ENCODE results near the gene DUOXA1.
A peak's percentile ranks its signal among the peaks of the same experiment; 100 is the strongest.

DUOXA1 gene

DNA sequence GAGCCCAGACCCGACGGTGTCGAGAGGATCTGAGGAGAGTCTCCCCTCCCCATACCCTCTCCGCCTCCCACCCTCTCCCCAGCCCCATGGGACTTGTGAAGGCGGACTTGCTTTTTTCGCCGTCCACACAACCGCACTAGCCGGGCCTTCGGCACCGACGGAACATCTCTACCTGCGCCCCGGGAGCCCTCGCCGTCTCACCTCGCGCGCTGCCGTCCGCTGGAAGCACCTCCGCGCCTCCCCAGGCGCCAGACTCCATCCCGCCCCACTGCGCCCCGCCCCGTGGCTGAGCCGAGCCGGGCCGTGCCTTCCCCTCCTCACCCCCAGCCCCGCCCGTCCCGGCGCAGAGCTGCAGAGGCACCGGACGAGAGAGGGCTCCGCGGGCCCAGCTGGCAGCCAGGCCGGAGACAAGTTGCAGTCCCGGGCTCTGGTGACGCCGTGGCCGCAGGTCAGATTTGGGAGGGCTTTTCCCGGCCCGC, at the start of gene DUOXA1, which contains the start of gene DUOX1:
TSS of gene DUOXA1 (minus strand) at position 229 of the 479 bp plus-strand sequence. CDS start 6,865 bp downstream, outside the sequence.
TSS of gene DUOX1 (plus strand) at position 344 of the 479 bp plus-strand sequence. CDS start 1,973 bp downstream, outside the sequence.
- no peak for DNase-seq

- no peak for DNase-seq
These were observed 47.6 kb upstream of the DUOXA1 start for GRCh38 chr15:45177285-45177684.

- no peak for DNase-seq
These were observed 44.9 kb upstream of the DUOXA1 start for GRCh38 chr15:45174577-45174976.

GRCh38 chr15:45174069-45174468, 44.4 kb upstream of the DUOXA1 start:
- no peak for DNase-seq

DNA sequence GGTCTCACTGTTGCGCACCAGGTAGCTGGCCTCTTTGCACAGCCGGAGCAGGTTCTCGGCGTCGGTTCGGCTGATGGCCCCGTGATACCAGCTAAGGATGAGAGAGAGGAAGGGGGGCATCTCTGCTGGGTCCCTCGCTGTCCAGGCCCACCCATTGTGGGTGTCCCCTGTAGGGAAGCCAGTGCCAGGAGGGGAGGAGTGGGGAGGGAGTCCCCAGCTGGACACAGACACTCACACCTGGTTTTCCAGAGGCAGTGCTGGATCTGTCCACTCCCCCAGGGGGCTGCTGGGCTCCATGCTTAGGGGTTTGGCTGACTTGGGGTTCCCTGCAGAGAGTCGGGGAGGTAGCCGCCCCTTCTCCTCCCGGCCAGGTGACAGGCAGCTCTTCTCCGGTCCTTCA, 42.2 kb upstream of the DUOXA1 start:
- no peak for DNase-seq

GRCh38 chr15:45169608-45170480, 40.2 kb upstream of the DUOXA1 start:
- DNase-seq, result no peak

DNA sequence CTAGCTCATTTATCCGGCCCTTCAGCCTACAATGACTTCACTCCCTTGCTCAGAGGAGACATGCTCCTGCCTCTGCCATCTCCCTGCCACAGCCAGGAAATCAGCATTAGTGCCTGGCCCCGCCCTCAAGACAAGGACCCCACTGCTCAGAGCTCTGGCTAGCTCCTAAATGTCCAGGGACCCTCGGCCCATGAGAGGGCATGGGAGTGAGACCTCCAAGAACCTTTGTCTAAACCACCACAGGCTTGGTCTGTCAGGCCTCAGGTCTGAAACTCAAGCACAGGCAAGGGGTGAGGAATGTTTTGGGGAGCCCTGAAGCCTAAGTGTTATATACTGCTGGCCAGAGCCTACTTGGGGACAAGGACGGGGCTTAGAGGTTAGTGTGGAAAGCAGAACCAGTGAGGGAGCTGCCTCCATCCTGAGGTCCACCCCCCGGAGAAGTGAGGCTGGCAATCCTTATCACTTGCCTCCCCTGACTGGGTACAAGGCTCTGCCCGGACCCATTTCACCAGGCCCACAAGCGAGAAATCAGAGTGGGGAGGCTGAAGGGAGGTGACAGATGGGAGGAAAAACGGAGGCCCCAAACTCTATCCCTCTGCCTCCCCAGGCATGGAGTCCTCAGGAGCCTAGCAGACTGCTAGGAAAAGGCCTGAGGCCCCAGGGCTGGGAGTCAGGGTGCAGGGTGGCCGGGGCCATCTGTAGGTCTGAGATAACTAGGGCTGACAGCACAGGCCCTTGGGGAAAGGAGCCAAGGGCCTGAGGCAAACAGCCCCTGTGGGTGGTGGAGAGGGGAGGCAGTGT, 39.3 kb upstream of the DUOXA1 start:
- no peak for DNase-seq

GRCh38 chr15:45168286-45168685, 38.6 kb upstream of the DUOXA1 start:
- no peak for DNase-seq

- DNase-seq, result no peak
These were observed 38.0 kb upstream of the DUOXA1 start for GRCh38 chr15:45167631-45168205.

DNA sequence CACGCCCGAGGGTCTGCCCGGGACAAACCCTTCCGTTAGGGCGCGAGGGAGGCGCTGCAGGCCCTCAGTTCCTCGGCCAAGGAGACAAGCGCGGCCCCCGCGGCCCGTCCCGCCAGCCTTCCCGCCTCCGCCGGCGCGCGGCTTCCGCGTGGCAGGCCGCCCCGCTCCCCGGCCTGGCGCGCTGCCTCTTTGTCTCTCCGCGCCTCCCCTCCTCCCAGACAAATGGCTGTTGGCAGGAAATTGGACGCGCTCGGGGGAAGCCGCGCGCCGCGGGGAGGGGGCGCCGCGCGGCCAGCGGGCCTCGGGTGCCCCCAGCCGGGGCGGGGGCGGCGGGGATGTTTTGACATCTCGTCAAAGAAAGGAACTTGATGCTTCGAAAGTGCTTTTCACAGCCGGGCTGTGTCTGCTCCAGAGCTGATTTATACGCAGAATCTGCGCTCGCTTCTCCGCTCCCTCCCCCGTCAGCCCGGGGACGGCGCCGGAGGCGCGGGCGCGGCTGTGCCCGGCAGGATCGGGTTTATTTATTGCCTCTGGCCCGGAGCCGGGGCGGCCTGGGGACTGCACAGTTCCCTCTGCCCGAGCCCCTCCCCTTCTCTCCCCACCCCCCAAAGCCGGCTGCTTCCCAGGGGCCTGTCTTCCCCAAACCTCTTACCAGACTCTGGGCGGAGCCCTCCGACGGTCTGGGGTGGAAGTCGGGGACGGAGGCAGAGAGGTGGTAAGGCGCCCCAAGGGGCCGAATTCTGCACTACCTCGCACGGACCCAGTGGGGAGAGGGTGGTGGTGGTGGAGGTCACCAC, 37.4 kb upstream of the DUOXA1 start:
- DNase-seq, result peak; percentile 79

GRCh38 chr15:45165536-45165935, 35.9 kb upstream of the DUOXA1 start:
- no peak for DNase-seq

DNA sequence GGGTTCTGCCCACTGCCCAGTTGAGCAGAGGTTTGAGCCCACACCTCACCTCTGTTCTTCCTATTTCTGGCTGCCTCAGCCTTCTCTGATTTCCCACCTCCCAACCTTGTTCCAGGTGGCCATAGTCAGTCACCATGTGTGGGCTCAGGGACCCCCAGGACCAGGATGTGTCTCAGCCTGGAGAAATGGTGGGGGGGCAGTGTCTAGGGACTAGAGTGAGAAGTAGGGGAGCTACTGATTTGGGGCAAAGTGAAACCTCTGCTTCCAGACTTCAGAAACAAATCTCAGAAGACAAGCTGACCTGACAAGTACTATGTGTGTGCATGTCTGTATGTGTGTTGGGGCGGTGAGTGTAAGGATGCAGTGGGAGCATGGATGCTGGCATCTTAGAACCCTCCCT, 35.2 kb upstream of the DUOXA1 start:
- no peak for DNase-seq

- DNase-seq, result no peak
These were observed 33.8 kb upstream of the DUOXA1 start for GRCh38 chr15:45163508-45163856.

DNA sequence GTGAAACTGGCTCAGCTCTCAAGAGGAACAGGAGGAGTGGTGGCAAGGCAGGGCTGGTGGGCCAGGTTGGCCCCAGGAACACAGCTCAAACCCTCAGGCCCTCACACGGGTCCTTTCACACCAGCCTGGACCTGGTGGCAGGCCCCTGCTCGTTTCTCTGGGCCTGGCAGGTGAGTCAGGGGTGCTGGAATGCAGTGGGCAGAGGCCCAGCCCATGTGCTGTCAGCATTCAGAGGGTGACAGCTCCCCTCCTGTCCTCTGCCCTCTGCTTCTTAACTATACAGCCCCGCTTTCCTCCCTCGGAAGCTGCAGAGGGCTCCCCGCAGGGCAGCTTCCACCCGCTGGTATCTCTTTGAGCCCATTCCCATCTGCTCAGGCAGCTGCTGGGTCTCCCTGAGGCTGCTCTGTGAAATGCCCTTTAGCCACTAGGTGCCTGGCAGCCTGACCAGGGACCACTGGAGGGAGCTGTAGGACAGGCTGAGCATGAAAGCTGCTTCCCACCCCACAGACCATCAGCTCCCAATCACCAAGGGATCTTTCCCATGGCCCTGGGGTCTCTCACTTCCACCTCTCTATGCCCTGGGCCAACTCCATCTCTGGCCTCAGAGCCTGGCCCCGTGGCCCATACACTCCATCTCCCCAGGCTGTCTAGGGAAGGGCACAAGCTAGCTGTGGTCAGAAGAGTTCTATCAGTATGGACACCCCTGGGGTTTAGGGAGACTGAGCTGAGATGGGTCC, 33.3 kb upstream of the DUOXA1 start:
- DNase-seq, result peak; percentile 44

DNA sequence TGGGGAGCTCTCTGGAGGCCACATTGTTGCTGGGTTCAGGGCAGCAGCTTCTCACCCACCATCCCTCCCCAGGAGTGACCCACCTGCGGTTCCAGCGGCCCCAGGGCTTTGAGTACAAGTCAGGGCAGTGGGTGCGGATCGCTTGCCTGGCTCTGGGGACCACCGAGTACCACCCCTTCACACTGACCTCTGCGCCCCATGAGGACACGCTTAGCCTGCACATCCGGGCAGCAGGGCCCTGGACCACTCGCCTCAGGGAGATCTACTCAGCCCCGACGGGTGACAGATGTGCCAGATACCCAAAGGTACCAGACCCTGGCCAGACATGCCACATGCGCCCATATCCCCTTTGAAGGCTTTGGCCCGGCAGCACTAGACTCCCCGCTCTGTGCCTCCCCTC, 32.0 kb upstream of the DUOXA1 start:
- DNase-seq, result no peak

GRCh38 chr15:45157974-45158373, 28.3 kb upstream of the DUOXA1 start:
- DNase-seq, result no peak

DNA sequence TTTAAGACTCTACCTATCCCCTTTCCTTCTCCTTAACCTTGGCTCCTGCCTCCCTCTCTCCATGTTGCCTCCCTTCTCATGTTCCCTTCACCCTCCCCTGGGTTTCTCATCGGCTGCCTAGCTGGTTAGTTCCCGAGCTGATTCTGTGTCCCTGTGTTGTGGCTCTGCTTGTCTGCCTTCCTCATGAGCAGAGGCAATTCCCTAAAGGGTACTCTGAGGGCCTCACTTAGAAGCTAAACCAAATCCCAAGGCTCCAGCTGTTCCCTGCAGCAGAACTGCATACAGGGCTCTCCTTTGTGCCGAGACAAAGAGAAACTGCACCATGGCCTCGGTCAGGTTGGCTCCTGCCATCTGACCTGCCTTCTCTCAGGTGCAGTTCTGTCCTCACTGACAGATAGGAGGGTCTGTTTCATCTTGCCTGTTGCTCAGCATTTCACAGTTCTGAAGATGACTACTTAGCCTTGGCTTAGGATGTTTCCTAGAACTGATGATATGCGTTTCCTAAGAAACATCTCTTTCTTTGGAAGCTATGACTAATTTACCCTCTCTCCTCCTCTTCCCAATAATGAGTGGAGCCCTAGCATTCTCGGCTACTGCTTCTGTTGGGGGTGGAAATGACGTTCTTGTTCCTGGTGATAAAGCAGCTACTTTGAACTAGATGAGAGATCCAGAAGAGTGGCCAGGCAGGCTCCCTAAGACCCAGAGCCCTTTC, 27.2 kb upstream of the DUOXA1 start:
- DNase-seq, result no peak

- DNase-seq, result no peak
These were observed 26.1 kb upstream of the DUOXA1 start for GRCh38 chr15:45155739-45156138.

- DNase-seq, result no peak
These were observed 22.5 kb upstream of the DUOXA1 start for GRCh38 chr15:45151998-45152828.

GRCh38 chr15:45150997-45151396, 21.3 kb upstream of the DUOXA1 start:
- DNase-seq, result no peak
